ENCODE results near the gene SOCS3.

GRCh38 chr17:78355045-78355641 lies 4.7 kb downstream of the SOCS3 start:
- no peak for TF ChIP-seq CTCF (IDR thresholded peaks at IDR 0.05)
- TF ChIP-seq HMGXB4 (CRISPR knock-in tag; IDR thresholded peaks at IDR 0.05; ENCODE audit: borderline replicate concordance), result no peak
- no peak for TF ChIP-seq EP300 (IDR thresholded peaks at IDR 0.05)
- no peak for TF ChIP-seq RAD21 (conservative IDR thresholded peaks at IDR 0.05 in 1 of 2, IDR thresholded peaks at IDR 0.05 in 1 of 2)

Measured in A549 (cell line).